ENCODE data around the gene RNASEL. TPM values are rescaled to one million over a fixed set of nuclear protein-coding genes. Genes with fewer than 3 reads are reported as not detected.

Gene RNASEL
- total and polyA plus RNA-seq, 2 of the 13 experiments (the other 11 are each of a cell fraction or from before 2014, with no cell fraction given) = 0.05 to 0.20 TPM

DNA sequence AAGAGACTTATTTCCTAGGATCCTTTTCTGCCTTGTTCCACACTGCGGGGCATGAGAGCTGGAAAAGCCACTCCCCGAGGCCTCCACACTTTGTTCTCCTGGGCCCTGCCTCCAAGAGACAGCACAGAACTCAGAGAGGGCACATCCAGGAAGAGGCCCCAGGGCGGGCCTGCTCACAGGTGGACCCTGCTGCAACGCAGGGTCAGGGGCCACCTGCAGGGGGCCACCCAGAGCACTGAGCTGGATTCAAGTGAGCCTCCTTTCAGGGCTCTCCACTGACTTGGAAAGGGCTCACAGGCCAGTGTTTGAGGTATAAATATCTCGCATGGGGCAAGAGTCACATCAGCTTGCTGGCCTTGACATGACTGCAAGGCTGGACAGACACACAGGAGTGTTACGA is 10.3 kb upstream of the RNASEL start:
- Histone ChIP-seq H3K27me3 (ENCODE audit: control insufficient read depth in 1 of 2, insufficient read depth in 2 of 2, low read length in 2 of 2) (peaks cover 2 to 7% of the 10 kb centered on the region in 2 experiments; a peak in 3 of 5 replicates), H3K36me3 (replicated peaks in 1 of 2; ENCODE audit: control insufficient read depth in 1 of 2, insufficient read depth in 2 of 2, low read length in 2 of 2) (no peaks in the 10 kb centered on the region), H2AFZ (ENCODE audit: low read length) (no peak overlapping the region), H3K79me2 (ENCODE audit: insufficient read depth, low read length) (no peaks in the 10 kb centered on the region), H3K9ac (ENCODE audit: insufficient read depth, low read depth, low read length) (no peak overlapping the region), H4K20me1 (ENCODE audit: insufficient read depth, low read length) (no peaks in the 10 kb centered on the region), H3K27ac (ENCODE audit: extremely low read length, insufficient read depth, low read length) (no peak overlapping the region), H3K4me1 (ENCODE audit: insufficient read depth, low read length) (no peaks in the 10 kb centered on the region), H3K9me3 (ENCODE audit: low read length) (no peaks in the 10 kb centered on the region), H3K4me3 (replicated peaks in 1 of 3; ENCODE audit: insufficient read depth in 1 of 3, low read depth in 2 of 3, low read length in 3 of 3) (no peak overlapping the region), H3K4me2 (ENCODE audit: low read depth, low read length) (no peak overlapping the region)
- DNase-seq (ENCODE audit: low spot score) (no peak), ATAC-seq (peak; percentile 75), FAIRE-seq (no peak)
- no peak for TF ChIP-seq SRSF9 (IDR thresholded peaks at IDR 0.05; ENCODE audit: borderline replicate concordance, insufficient read depth, low read depth, low read length, poor library complexity, severe bottlenecking)
- TF ChIP-seq MED13 (CRISPR knock-in tag; IDR thresholded peaks at IDR 0.05) = no peak
- TF ChIP-seq XRCC5 (optimal IDR thresholded peaks at IDR 0.05; ENCODE audit: low read length) = peak; percentile 26
- TF ChIP-seq ZSCAN12 (CRISPR knock-in tag; IDR thresholded peaks at IDR 0.05) = no peak
- TF ChIP-seq, protein P1, sequence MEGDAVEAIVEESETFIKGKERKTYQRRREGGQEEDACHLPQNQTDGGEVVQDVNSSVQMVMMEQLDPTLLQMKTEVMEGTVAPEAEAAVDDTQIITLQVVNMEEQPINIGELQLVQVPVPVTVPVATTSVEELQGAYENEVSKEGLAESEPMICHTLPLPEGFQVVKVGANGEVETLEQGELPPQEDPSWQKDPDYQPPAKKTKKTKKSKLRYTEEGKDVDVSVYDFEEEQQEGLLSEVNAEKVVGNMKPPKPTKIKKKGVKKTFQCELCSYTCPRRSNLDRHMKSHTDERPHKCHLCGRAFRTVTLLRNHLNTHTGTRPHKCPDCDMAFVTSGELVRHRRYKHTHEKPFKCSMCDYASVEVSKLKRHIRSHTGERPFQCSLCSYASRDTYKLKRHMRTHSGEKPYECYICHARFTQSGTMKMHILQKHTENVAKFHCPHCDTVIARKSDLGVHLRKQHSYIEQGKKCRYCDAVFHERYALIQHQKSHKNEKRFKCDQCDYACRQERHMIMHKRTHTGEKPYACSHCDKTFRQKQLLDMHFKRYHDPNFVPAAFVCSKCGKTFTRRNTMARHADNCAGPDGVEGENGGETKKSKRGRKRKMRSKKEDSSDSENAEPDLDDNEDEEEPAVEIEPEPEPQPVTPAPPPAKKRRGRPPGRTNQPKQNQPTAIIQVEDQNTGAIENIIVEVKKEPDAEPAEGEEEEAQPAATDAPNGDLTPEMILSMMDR (CRISPR knock-in tag; IDR thresholded peaks at IDR 0.05) = peak; percentile 30
- in situ Hi-C loops (cut with HindIII; ENCODE audit: extremely low pct_ligation_motif_present, low pct_unique_long_range_greater_than_20kb) = loop anchor here (10.0 kb wide), 1 partner anchor 155 kb away; no protein-coding TSS in a partner anchor
- 20% methylated on average over 4 of the region's 6 CpGs for WGBS (ENCODE audit: low lambda C conversion rate)
- ChIA-PET POLR2A (no interaction called here), CTCF (ENCODE audit: low intra/inter-chr PET ratio, low total read pairs) (no interaction called here)
- BruUV-seq (replicated peaks) = no TSS peak
- intact Hi-C loops (cut with micrococcal nuclease; ENCODE audit: unreplicated experiment) = loop anchor here (5.0 kb wide), 1 partner anchor 152 kb away; no protein-coding TSS in a partner anchor

DNA sequence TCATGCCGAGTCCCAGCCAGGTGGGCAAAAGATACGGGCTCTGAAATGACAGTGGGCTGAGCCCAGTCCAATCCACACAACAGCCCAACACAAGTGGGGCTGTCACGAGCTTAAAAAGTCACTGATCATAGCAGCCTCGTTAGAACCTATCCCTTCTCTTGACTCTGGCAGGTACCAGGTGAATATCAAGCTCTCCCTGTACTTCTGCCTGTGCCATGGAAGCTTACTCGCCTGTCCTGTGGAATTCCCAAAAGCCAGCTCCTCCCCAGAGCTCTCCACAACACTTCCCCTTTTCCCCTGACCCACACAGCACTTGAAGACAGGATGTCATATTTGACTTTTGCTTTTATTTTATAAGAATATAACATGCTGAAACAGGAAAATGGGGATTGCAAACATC is 9.2 kb upstream of the RNASEL start:
- Histone ChIP-seq H3K36me3 (replicated peaks in 1 of 2; ENCODE audit: control insufficient read depth in 1 of 2, insufficient read depth in 2 of 2, low read length in 2 of 2) (no peaks in the 10 kb centered on the region), H2AFZ (ENCODE audit: low read length) (no peak overlapping the region), H3K4me3 (replicated peaks in 1 of 3; ENCODE audit: insufficient read depth in 1 of 3, low read depth in 2 of 3, low read length in 3 of 3) (no peak overlapping the region), H3K79me2 (ENCODE audit: insufficient read depth, low read length) (no peaks in the 10 kb centered on the region), H3K9ac (ENCODE audit: insufficient read depth, low read depth, low read length) (no peak overlapping the region), H4K20me1 (ENCODE audit: insufficient read depth, low read length) (no peaks in the 10 kb centered on the region), H3K9me3 (ENCODE audit: low read length) (no peaks in the 10 kb centered on the region), H3K27me3 (ENCODE audit: control insufficient read depth in 1 of 2, insufficient read depth in 2 of 2, low read length in 2 of 2) (no peaks in the 10 kb centered on the region; a peak in 2 of 5 replicates), H3K4me2 (ENCODE audit: low read depth, low read length) (no peak overlapping the region), H3K4me1 (ENCODE audit: insufficient read depth, low read length) (no peaks in the 10 kb centered on the region), H3K27ac (ENCODE audit: extremely low read length, insufficient read depth, low read length) (no peak overlapping the region)
- DNase-seq (ENCODE audit: low spot score) (no peak), ATAC-seq (no peak), FAIRE-seq (no peak)
- in situ Hi-C loops (cut with HindIII; ENCODE audit: extremely low pct_ligation_motif_present, low pct_unique_long_range_greater_than_20kb) (loop anchor here (10.0 kb wide), 1 partner anchor 153 kb away; no protein-coding TSS in a partner anchor), intact Hi-C loops (cut with micrococcal nuclease; ENCODE audit: unreplicated experiment) (loop anchor here (5.0 kb wide), 1 partner anchor 151 kb away; no protein-coding TSS in a partner anchor)
- POLR2A ChIA-PET = no interaction called here
- no peak for TF ChIP-seq NR2F2 (IDR thresholded peaks at IDR 0.05; ENCODE audit: borderline replicate concordance, low read depth)
- TF ChIP-seq ZFY (CRISPR knock-in tag; IDR thresholded peaks at IDR 0.05) = no peak
- no TSS peak for BruUV-seq (replicated peaks)
- 0% methylated on average over 5 of the region's 5 CpGs for WGBS (ENCODE audit: low lambda C conversion rate)
- CTCF ChIA-PET (ENCODE audit: low intra/inter-chr PET ratio, low total read pairs) = no interaction called here
